ENCODE results near the gene CGNL1.

DNA sequence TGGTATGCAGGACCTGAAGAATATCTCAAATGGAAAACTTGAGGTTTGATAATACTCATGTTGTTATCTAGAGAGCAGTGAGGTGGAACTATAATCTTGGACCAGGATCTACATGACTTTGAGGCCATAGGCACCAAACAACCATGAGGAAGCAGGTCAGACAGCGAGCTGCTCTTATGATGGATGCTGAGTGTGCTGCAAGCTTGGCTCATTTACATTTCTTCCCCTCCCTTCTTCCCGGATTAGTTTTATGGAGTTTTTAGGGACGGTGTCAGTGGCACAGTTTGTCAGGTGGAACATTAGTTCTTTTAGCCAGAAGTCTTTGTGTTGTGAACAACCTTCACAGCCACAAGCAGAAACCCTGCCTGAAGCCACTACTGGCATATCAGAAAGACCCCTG is 207.4 kb downstream of the CGNL1 start:
- TF ChIP-seq, protein P1, sequence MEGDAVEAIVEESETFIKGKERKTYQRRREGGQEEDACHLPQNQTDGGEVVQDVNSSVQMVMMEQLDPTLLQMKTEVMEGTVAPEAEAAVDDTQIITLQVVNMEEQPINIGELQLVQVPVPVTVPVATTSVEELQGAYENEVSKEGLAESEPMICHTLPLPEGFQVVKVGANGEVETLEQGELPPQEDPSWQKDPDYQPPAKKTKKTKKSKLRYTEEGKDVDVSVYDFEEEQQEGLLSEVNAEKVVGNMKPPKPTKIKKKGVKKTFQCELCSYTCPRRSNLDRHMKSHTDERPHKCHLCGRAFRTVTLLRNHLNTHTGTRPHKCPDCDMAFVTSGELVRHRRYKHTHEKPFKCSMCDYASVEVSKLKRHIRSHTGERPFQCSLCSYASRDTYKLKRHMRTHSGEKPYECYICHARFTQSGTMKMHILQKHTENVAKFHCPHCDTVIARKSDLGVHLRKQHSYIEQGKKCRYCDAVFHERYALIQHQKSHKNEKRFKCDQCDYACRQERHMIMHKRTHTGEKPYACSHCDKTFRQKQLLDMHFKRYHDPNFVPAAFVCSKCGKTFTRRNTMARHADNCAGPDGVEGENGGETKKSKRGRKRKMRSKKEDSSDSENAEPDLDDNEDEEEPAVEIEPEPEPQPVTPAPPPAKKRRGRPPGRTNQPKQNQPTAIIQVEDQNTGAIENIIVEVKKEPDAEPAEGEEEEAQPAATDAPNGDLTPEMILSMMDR (conservative IDR thresholded peaks at IDR 0.05): no peak
- TF ChIP-seq EZH2 (IDR thresholded peaks at IDR 0.05; ENCODE audit: low read depth): no peak
